ENCODE measurements around the gene RNF151. TPM values are rescaled to one million over a fixed set of nuclear protein-coding genes. Genes with fewer than 3 reads are reported as not detected.
"Not testable (repeated sequence)": the region's sequence is repeated elsewhere in the genome, so short reads cannot be mapped to it uniquely, and the experiment has no call there.

Gene RNF151
- total RNA-seq, 4 donors from 2014 or later = not detected

DNA sequence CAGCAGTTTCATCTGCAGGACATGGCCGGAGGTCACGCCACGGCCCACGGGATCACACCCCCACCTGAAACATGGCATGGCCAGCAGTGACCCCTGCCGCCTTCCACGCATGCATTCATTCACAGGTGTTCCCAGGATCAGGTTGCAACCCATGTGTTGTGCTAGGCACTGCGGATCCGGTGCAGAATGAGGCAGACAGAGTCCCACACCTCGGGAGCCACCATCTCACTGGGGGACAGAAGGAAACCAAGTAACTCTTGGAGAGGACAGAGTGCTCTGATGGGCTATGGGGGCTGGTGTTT, 19.3 kb upstream of the RNF151 start:
- intact Hi-C loops (cut with DNase I) = no loop called here

DNA sequence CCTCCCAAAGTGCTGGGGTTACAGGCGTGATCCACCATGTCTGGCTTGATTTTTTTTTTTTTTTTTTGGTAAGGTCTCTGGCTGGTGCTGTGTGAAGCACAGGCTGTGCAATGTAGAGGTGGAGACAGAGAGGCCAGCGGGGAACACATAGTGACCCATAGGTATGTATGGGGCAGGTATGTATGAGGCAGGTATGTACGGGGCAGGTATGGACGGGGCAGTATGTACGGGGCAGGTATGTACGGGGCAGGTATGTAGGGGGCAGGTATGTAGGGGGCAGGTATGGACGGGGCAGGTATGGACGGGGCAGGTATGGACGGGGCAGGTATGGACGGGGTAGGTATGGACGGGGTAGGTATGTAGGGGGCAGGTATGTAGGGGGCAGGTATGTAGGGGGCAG, 17.1 kb upstream of the RNF151 start:
- Histone ChIP-seq H3K27me3 (no peaks in the 10 kb centered on the region), H3K4me1 (no peaks in the 10 kb centered on the region), H3K9me3 (no peaks in the 10 kb centered on the region), H3K27ac (replicated peaks in 1 of 4) (no peak overlapping the region), H3K36me3 (no peaks in the 10 kb centered on the region), H3K4me3 (no peak overlapping the region)
- DNase-seq (ENCODE audit: extremely low spot score) = no peak
- intact Hi-C loops (cut with DNase I) = no loop called here
- TF ChIP-seq EP300 (IDR thresholded peaks at IDR 0.05) (no peak), POLR2A (IDR thresholded peaks at IDR 0.05; ENCODE audit: low read depth) (no peak), POLR2AphosphoS5 (IDR thresholded peaks at IDR 0.05) (no peak)
- TF ChIP-seq, protein P1, sequence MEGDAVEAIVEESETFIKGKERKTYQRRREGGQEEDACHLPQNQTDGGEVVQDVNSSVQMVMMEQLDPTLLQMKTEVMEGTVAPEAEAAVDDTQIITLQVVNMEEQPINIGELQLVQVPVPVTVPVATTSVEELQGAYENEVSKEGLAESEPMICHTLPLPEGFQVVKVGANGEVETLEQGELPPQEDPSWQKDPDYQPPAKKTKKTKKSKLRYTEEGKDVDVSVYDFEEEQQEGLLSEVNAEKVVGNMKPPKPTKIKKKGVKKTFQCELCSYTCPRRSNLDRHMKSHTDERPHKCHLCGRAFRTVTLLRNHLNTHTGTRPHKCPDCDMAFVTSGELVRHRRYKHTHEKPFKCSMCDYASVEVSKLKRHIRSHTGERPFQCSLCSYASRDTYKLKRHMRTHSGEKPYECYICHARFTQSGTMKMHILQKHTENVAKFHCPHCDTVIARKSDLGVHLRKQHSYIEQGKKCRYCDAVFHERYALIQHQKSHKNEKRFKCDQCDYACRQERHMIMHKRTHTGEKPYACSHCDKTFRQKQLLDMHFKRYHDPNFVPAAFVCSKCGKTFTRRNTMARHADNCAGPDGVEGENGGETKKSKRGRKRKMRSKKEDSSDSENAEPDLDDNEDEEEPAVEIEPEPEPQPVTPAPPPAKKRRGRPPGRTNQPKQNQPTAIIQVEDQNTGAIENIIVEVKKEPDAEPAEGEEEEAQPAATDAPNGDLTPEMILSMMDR (IDR thresholded peaks at IDR 0.05) = no peak
- WGBS = 90% methylated on average over 11 of the region's 11 CpGs

More for the DNA sequence above, 19.3 kb upstream of the RNF151 start:
- no peak overlapping the region for H3K4me3 ChIP-seq
- H3K36me3 ChIP-seq = no peaks in the 10 kb centered on the region
- H3K9me3 ChIP-seq = no peaks in the 10 kb centered on the region
- H3K4me1 ChIP-seq = peaks cover 2 to 14% (median 11%) of the 10 kb centered on the region in 4 donors
- 83% methylated on average over 4 of the region's 9 CpGs for WGBS
- no peaks in the 10 kb centered on the region for H3K27me3 ChIP-seq
- H3K27ac ChIP-seq (replicated peaks in 1 of 4) = no peak overlapping the region
- DNase-seq (ENCODE audit: extremely low spot score) = no peak
- TF ChIP-seq, protein P1 (IDR thresholded peaks at IDR 0.05) = no peak
- TF ChIP-seq EP300 (IDR thresholded peaks at IDR 0.05) (no peak), POLR2AphosphoS5 (IDR thresholded peaks at IDR 0.05) (no peak), POLR2A (IDR thresholded peaks at IDR 0.05; ENCODE audit: low read depth) (no peak)

DNA sequence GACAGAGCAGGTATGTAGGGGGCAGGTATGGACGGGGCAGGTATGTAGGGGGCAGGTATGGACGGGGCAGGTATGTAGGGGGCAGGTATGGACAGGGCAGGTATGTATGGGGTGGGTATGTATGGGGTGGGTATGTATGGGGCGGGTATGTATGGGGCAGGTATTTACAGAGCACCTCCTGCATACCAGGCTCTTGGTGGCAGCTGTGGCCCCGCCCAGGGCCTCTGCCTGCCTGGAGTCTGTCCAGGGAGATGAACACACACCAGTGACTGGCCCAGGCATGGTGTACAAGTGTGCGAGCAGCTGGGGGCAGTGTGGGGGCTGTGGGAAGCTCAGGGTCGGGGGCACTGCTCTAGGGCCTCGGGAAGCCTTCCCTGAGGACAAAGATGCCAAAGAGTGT, 16.6 kb upstream of the RNF151 start:
- Histone ChIP-seq H3K9me3 (no peaks in the 10 kb centered on the region), H3K27ac (replicated peaks in 1 of 4) (no peak overlapping the region), H3K4me1 (no peaks in the 10 kb centered on the region), H3K4me3 (no peak overlapping the region), H3K36me3 (no peaks in the 10 kb centered on the region), H3K27me3 (no peaks in the 10 kb centered on the region)
- WGBS = 72% methylated on average over 7 of the region's 7 CpGs
- no peak for DNase-seq (ENCODE audit: extremely low spot score)
- TF ChIP-seq, protein P1 (IDR thresholded peaks at IDR 0.05) = no peak
- no peak for TF ChIP-seq POLR2AphosphoS5 (IDR thresholded peaks at IDR 0.05)
- no peak for TF ChIP-seq EP300 (IDR thresholded peaks at IDR 0.05)
- TF ChIP-seq POLR2A (IDR thresholded peaks at IDR 0.05; ENCODE audit: low read depth) = no peak
- intact Hi-C loops (cut with DNase I) = no loop called here

DNA sequence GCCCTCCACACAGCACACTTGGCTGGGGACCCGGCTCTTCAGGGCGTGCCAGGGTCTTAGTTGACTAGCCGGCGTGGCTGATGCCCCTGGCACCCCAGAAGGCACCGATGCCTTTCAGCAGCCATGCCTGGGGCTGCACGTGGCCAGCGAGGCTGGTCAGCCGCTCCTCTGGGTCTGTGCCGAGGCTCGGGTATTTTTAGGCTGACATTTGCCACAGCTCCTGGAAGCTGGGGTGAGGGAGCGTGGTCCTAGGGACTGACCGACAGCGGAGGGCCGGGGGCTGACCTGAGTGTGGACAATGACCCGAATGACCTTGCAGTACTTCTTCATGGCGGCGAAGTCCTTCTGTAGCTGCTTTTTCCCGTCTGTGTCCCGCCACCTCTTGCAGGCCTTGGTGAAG, 16.1 kb upstream of the RNF151 start:
- no peak overlapping the region for H3K27ac ChIP-seq (replicated peaks in 1 of 4)
- WGBS = 80% methylated on average over 1 of the region's 19 CpGs
- H3K4me3 ChIP-seq = no peak overlapping the region
- no peaks in the 10 kb centered on the region for H3K36me3 ChIP-seq
- no peaks in the 10 kb centered on the region for H3K27me3 ChIP-seq
- no peaks in the 10 kb centered on the region for H3K9me3 ChIP-seq
- DNase-seq (ENCODE audit: extremely low spot score) = no peak
- intact Hi-C loops (cut with DNase I) = no loop called here
- H3K4me1 ChIP-seq = no peaks in the 10 kb centered on the region
- TF ChIP-seq EP300 (IDR thresholded peaks at IDR 0.05) (no peak), POLR2AphosphoS5 (IDR thresholded peaks at IDR 0.05) (no peak), POLR2A (IDR thresholded peaks at IDR 0.05; ENCODE audit: low read depth) (no peak)
- TF ChIP-seq, protein P1 (IDR thresholded peaks at IDR 0.05) = no peak

DNA sequence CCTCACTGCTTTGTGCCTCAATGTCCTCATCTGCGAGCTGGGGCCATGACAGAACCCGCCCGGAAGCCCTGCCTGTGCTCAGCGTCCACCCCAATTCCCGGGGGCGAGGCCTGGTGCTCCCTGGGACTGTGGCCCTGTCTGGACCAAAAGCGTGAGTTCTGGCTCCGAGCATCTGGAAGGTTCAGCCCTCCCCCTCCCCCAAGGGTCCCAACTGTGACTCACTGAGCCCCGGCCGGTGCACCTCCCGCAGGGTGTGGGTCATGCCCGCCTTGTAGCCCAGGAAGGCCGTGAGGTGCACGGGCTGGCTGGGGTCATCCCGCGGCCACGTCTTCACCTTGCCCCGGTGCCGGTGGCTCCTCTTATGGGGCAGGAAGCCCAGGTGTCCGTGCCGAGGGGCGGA, 12.9 kb upstream of the RNF151 start:
- intact Hi-C loops (cut with DNase I) = no loop called here
- Histone ChIP-seq H3K9me3 (no peaks in the 10 kb centered on the region), H3K27ac (replicated peaks in 1 of 4) (no peak overlapping the region), H3K36me3 (no peaks in the 10 kb centered on the region), H3K4me1 (peaks cover under 1 to 7% (median 2%) of the 10 kb centered on the region in 4 donors), H3K4me3 (no peak overlapping the region), H3K27me3 (no peaks in the 10 kb centered on the region)
- no peak for DNase-seq (ENCODE audit: extremely low spot score)
- TF ChIP-seq POLR2AphosphoS5 (IDR thresholded peaks at IDR 0.05) = no peak
- no peak for TF ChIP-seq POLR2A (IDR thresholded peaks at IDR 0.05; ENCODE audit: low read depth)
- TF ChIP-seq, protein P1 (IDR thresholded peaks at IDR 0.05) = no peak
- TF ChIP-seq EP300 (IDR thresholded peaks at IDR 0.05) = no peak
- WGBS = 84% methylated on average over 10 of the region's 22 CpGs

DNA sequence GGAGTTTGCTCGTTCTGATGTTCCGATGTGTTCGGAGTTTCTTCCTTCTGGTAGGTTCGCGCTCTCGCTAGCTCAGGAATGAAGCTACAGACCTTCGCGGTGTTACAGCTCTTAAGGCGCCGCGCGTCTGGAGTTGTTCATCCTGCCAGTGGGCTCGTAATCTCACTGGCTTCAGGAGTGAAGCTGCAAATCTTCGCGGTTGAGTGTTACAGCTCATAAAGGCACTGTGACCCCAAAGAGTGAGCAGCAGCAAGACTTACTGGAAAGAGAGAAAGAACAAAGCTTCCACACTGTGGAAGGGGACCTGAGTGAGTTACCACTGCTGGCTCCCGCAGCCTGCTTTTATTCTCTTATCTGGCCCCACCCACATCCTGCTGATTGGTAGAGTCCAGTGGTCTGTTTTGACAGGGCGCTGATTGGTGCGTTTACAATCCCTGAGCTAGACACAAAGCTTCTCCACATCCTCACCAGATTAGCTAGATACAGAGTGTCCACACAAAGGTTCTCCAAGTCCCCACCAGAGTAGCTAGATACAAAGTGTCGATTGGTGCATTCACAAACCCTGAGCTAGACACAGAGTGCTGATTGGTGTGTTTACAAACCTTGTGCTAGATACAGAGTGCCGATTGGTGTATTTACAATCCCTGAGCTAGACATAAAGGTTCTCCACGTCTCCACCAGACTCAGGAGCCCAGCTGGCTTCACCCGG, 9.1 kb upstream of the RNF151 start:
- H3K4me1 ChIP-seq = peaks cover 22 to 33% (median 24%) of the 10 kb centered on the region in 4 donors
- H3K9me3 ChIP-seq; DNase-seq (ENCODE audit: extremely low spot score); H3K27me3 ChIP-seq; H3K27ac ChIP-seq (replicated peaks in 1 of 4); intact Hi-C loops (cut with DNase I); H3K4me3 ChIP-seq: not testable (repeated sequence)
- 89% methylated on average over 15 of the region's 22 CpGs for WGBS
- H3K36me3 ChIP-seq = peaks cover 15 to 20% (median 18%) of the 10 kb centered on the region in 4 donors

DNA sequence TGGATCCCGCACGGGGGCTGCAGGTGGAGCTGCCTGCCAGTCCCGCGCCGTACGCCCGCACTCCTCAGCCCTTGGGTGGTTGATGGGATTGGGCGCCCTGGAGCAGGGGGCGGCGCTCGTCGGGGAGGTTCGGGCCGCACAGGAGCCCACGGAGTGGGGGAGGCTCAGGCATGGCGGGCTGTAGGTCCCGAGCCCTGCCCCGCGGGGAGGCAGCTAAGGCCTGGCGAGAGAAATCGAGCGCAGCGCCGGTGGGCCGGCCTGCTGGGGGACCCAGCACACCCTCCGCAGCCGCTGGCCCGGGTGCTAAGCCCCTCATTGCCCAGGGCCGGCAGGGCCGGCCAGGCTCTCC, 8.5 kb upstream of the RNF151 start:
- Histone ChIP-seq H3K4me1 (peaks cover 27 to 39% (median 28%) of the 10 kb centered on the region in 4 donors), H3K36me3 (peaks cover 21 to 25% (median 23%) of the 10 kb centered on the region in 4 donors)
- H3K27me3 ChIP-seq; H3K27ac ChIP-seq (replicated peaks in 1 of 4); intact Hi-C loops (cut with DNase I); H3K9me3 ChIP-seq; H3K4me3 ChIP-seq; DNase-seq (ENCODE audit: extremely low spot score): not testable (repeated sequence)
- no CpG with 5 or more reads among the region's 30 CpGs for WGBS
